HG03432 (cell line): ENCODE results near the gene RBP3.
A peak's percentile ranks its signal among the peaks of the same experiment; 100 is the strongest.

Source experiments
- ATAC-seq: cut with Tn5 transposase; IDR thresholded peaks from one replicate; pipeline ENCODE4 v1.9.1; 2021; ENCODE audit warnings: mild to moderate bottlenecking, moderate library complexity; ENCODE audit not compliant: unreplicated experiment

Gene RBP3

GRCh38 chr10:47348138-47348651, at the start of gene RBP3:
TSS of gene RBP3 (plus strand) at chr10:47348363. CDS start at chr10:47348485, 122 bp downstream.
- no peak for ATAC-seq

- ATAC-seq: no peak
Observed at GRCh38 chr10:47298715-47299114, 49.4 kb upstream of the RBP3 start.

GRCh38 chr10:47299611-47300428, 48.3 kb upstream of the RBP3 start, which contains the start of gene GDF10:
TSS of gene GDF10 (plus strand) at chr10:47300197. CDS start at chr10:47300652, 455 bp downstream.
- no peak for ATAC-seq

GRCh38 chr10:47300429-47300931, 47.7 kb upstream of the RBP3 start:
- no peak for ATAC-seq

GRCh38 chr10:47301833-47302232, 46.3 kb upstream of the RBP3 start:
- ATAC-seq: no peak

- no peak for ATAC-seq
Observed at GRCh38 chr10:47303105-47303504, 45.1 kb upstream of the RBP3 start.

- no peak for ATAC-seq
Observed at GRCh38 chr10:47303866-47304265, 44.3 kb upstream of the RBP3 start.

GRCh38 chr10:47305566-47305965, 42.6 kb upstream of the RBP3 start:
- no peak for ATAC-seq

- ATAC-seq: no peak
Observed at GRCh38 chr10:47306387-47307210, 41.6 kb upstream of the RBP3 start.

- ATAC-seq: no peak
Observed at GRCh38 chr10:47307381-47307780, 40.8 kb upstream of the RBP3 start.

- no peak for ATAC-seq
Observed at GRCh38 chr10:47308775-47309174, 39.4 kb upstream of the RBP3 start.

GRCh38 chr10:47309408-47310089, 38.6 kb upstream of the RBP3 start:
- ATAC-seq: no peak

- ATAC-seq: no peak
Observed at GRCh38 chr10:47310090-47310505, 38.1 kb upstream of the RBP3 start.

- no peak for ATAC-seq
Observed at GRCh38 chr10:47311193-47311931, 36.8 kb upstream of the RBP3 start.

- peak; percentile 83 for ATAC-seq
Observed at GRCh38 chr10:47311932-47312662, 36.1 kb upstream of the RBP3 start.

GRCh38 chr10:47312663-47312995, 35.5 kb upstream of the RBP3 start:
- no peak for ATAC-seq

- ATAC-seq: no peak
Observed at GRCh38 chr10:47314416-47314970, 33.7 kb upstream of the RBP3 start.

- no peak for ATAC-seq
Observed at GRCh38 chr10:47315421-47315820, 32.7 kb upstream of the RBP3 start.

- ATAC-seq: no peak
Observed at GRCh38 chr10:47316131-47316530, 32.0 kb upstream of the RBP3 start.
